VCaP (cell line): ENCODE data around the gene SCFD2.

Experiments used
- H3K27ac ChIP-seq: fragments of 450-650 bp; 2 replicates; pipeline ENCODE4 v1.5.1; 2017
- CTCF ChIP-seq: fragments of 450-650 bp; conservative IDR thresholded peaks from 2 replicates; pipeline ENCODE4 v1.5.1; 2017; ENCODE audit warnings: mild to moderate bottlenecking, moderate library complexity

Gene SCFD2

GRCh38 chr4:53026233-53026632 lies 339.6 kb downstream of the SCFD2 start:
- no peak overlapping the region for H3K27ac ChIP-seq
- TF ChIP-seq CTCF, result no peak

- H3K27ac ChIP-seq, result no peak overlapping the region
- no peak for TF ChIP-seq CTCF
Observed at GRCh38 chr4:53023677-53024299, 342.1 kb downstream of the SCFD2 start.

- no peak overlapping the region for H3K27ac ChIP-seq
- TF ChIP-seq CTCF, result no peak
Observed at GRCh38 chr4:53022513-53023100, 343.3 kb downstream of the SCFD2 start.

- H3K27ac ChIP-seq, result no peak overlapping the region
- TF ChIP-seq CTCF, result no peak
Observed at GRCh38 chr4:53021754-53022512, 343.9 kb downstream of the SCFD2 start.

GRCh38 chr4:53019485-53020382 lies 346.1 kb downstream of the SCFD2 start:
- no peak for TF ChIP-seq CTCF

GRCh38 chr4:53018471-53018870 lies 347.4 kb downstream of the SCFD2 start:
- H3K27ac ChIP-seq, result no peak overlapping the region
- TF ChIP-seq CTCF, result no peak

More at GRCh38 chr4:53019485-53020382, 346.1 kb downstream of the SCFD2 start:
- H3K27ac ChIP-seq, result no peak overlapping the region
